HepG2 (cell line): ENCODE results near the gene PLEKHD1.
A peak's percentile ranks its signal among the peaks of the same experiment; 100 is the strongest.

Experiments used
- DMAP1 ChIP-seq: IDR thresholded peaks from 2 replicates; pipeline ENCODE4 v1.6.1; 2016
- GATAD2A ChIP-seq: IDR thresholded peaks from 2 replicates; pipeline ENCODE4 v1.6.1; 2016
- SP1 ChIP-seq, 2 experiments: fragments of 450-650 bp in 1 of 2; sonication (generic) in 1 of 2; formaldehyde crosslinking in 1 of 2; IDR thresholded peaks; 2 replicates each; pipeline versions ENCODE4 v1.4.0 to v1.6.1; 2016 to 2020; ENCODE audit warnings: missing genetic modification reagents in 1 of 2
- TF ChIP-seq, protein P1 (sequence below): sonication (generic); formaldehyde crosslinking; IDR thresholded peaks from 2 replicates; pipeline ENCODE4 v1.5.0; 2020; ENCODE audit warnings: mild to moderate bottlenecking, missing genetic modification reagents, moderate library complexity
- TF ChIP-seq, protein P2 (sequence below): IDR thresholded peaks from 2 replicates; pipeline ENCODE4 v1.6.1; 2016; ENCODE audit warnings: mild to moderate bottlenecking

DNA sequence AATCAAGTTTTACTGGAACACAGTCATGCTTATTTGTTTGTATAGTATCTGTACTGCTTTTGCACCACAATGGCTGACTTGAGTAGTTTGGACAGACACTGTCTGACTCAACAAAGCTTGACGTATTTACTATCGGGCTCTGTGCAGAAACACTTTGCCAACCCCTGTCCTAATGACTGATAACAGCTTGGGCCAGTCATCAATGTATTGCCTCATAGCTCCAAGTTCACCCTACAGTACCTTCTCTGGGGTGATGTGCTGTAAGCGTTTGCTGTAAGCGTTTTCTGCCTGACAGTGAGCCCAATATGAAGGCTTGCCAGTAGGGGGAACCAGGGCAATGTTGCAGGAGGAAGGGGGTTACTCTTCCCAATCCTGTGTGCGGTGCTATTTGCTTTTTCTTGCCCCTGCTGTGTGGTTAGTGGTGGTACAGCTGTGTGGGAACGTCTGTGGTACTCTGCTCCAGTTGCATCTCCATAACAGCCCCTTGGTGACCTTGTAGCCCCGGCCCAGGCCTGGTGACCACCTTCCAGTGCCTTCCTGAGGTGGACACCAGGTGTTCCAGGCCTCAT is 95.6 kb downstream of the PLEKHD1 start:
- TF ChIP-seq DMAP1 (no peak), GATAD2A (CRISPR knock-in tag) (peak; percentile 86), SP1 (IDR thresholded peaks at IDR 0.05) (no peak), SP1 (CRISPR knock-in tag; IDR thresholded peaks at IDR 0.05) (no peak)
- TF ChIP-seq, protein P1, sequence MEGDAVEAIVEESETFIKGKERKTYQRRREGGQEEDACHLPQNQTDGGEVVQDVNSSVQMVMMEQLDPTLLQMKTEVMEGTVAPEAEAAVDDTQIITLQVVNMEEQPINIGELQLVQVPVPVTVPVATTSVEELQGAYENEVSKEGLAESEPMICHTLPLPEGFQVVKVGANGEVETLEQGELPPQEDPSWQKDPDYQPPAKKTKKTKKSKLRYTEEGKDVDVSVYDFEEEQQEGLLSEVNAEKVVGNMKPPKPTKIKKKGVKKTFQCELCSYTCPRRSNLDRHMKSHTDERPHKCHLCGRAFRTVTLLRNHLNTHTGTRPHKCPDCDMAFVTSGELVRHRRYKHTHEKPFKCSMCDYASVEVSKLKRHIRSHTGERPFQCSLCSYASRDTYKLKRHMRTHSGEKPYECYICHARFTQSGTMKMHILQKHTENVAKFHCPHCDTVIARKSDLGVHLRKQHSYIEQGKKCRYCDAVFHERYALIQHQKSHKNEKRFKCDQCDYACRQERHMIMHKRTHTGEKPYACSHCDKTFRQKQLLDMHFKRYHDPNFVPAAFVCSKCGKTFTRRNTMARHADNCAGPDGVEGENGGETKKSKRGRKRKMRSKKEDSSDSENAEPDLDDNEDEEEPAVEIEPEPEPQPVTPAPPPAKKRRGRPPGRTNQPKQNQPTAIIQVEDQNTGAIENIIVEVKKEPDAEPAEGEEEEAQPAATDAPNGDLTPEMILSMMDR (CRISPR knock-in tag): peak; percentile 89
- TF ChIP-seq, protein P2, sequence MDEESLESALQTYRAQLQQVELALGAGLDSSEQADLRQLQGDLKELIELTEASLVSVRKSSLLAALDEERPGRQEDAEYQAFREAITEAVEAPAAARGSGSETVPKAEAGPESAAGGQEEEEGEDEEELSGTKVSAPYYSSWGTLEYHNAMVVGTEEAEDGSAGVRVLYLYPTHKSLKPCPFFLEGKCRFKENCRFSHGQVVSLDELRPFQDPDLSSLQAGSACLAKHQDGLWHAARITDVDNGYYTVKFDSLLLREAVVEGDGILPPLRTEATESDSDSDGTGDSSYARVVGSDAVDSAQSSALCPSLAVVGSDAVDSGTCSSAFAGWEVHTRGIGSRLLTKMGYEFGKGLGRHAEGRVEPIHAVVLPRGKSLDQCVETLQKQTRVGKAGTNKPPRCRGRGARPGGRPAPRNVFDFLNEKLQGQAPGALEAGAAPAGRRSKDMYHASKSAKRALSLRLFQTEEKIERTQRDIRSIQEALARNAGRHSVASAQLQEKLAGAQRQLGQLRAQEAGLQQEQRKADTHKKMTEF (CRISPR knock-in tag): peak; percentile 62
